Left ventricle myocardium superior (tissue), 1 donor: ENCODE results near the gene TMEM151B. TPM values are rescaled to one million over a fixed set of nuclear protein-coding genes. Genes with fewer than 3 reads are reported as not detected.

Experiments
- ATAC-seq: fragments of 200-7000 bp; cut with Tn5 transposase; one replicate; pipeline ENCODE4 v1.9.1; 2020; ENCODE audit warnings: mild to moderate bottlenecking, moderate library complexity
- DNase-seq: peaks from one replicate; pipeline ENCODE4 v3.0.0-alpha.2; 2020
- intact Hi-C: fragments of 100-400 bp; cut with micrococcal nuclease; formaldehyde crosslinking; loops from one replicate; pipeline ENCODE4 v1.11.0; 2022
- total RNA-seq: library from RNA; stranded (reverse); fragmentation: NEBNext Ultra II Directional; extraction: Animal tissue kit (Norgen Biotek cat#: 25700); gene quantifications from one replicate; pipeline ENCODE4 v1.2.1, GENCODE V29; 2021
- donor health status: DM: no; HTN: yes; CAD: no; lungs with severe emphysema.

TMEM151B gene
- total RNA-seq, 1 donor from 2014 or later = not detected

DNA sequence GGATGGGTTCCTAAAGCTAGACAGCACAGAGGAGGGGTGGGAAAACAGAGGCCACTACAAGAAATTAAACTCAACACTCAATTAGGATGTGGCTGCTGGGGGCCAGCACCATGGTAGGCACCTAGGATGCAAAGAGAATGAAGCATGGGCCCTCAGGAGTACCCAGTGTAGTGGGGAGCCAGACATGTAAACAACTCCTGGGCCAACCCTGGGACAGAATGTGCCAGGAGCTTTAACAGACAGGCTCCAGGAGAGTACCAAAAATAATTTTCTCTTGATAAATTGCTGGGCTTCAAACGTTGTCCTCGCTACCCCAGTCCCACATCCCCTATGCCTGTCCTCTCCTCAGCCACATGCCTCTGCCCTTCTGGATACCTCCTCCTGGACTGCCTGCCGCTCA, 1.7 kb downstream of the TMEM151B start:
- ATAC-seq = no peak
- intact Hi-C loops = no loop called here
- no peak for DNase-seq

DNA sequence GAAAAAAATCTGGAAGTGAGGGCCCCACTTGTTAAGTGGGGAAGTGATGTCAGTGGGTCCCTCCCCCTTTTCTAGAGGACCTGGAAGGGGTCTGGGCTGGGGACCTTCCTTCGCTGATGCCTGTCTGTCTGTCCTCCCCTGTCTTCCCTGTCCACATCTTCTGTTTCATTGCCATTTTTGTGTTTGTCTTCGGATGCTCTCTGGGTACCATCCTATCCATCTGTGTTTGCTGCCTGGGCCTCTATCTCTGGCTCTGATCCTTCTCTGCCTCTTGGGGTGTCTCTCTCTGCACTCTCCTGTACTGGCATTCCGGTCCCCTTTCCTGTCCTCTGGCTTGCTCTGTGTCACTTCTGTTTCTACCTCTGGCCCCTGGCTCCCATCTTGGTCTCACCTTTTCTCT, 2.3 kb downstream of the TMEM151B start:
- ATAC-seq (no peak), DNase-seq (no peak)
- intact Hi-C loops = no loop called here

DNA sequence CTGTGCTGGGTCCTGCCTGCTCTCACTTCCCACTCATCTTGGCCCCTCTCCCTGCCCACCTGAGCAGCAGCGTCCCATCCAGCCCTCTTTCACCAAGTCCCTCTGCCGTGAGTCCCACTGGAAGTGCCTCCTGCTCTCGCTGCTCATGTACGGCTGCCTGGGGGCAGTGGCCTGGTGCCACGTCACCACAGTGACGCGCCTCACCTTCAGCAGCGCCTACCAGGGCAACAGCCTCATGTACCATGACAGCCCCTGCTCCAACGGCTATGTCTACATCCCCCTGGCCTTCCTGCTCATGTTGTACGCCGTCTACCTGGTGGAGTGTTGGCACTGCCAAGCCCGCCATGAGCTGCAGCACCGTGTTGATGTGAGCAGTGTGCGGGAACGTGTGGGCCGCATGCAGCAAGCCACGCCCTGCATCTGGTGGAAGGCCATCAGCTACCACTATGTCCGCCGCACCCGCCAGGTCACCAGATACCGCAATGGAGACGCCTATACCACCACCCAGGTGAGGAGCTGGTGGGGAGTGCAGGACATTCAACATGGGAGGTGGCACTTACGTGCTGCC, 2.8 kb downstream of the TMEM151B start:
- DNase-seq = no peak
- intact Hi-C loops = no loop called here
- no peak for ATAC-seq

DNA sequence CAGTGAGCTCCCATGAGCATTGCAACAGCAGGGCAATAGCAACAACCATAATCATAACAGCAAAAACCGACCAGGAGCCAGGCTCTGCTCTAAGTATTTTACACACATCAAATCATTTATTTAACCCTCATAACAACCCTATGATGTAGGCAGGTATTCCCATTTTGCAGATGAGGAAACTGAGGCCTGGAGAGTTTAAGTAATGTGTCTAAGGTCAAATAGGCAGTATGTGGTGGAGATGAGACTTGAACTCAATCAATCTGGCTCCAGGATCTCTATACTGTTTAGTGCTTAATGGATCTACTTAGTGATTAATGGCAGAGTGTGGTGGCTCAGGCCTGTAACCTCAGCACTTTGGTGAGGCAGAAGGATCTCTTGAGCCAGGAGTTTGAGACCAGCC, 3.4 kb downstream of the TMEM151B start:
- intact Hi-C loops = no loop called here
- DNase-seq = no peak
- ATAC-seq = no peak

DNA sequence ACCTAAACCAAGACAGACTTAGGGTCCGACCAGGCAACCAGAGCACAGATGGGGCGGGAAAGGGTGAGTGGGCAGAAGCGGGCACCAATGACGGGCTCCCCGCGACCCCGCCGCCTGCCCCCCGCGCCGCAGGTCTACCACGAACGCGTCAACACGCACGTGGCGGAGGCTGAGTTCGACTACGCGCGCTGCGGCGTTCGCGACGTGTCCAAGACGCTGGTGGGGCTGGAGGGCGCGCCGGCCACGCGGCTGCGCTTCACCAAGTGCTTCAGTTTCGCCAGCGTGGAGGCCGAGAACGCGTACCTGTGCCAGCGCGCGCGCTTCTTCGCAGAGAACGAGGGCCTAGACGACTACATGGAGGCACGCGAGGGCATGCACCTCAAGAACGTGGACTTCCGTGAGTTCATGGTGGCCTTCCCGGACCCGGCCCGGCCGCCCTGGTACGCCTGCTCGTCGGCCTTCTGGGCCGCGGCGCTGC, 5.1 kb downstream of the TMEM151B start:
- DNase-seq (no peak), ATAC-seq (no peak)
- intact Hi-C loops = no loop called here

DNA sequence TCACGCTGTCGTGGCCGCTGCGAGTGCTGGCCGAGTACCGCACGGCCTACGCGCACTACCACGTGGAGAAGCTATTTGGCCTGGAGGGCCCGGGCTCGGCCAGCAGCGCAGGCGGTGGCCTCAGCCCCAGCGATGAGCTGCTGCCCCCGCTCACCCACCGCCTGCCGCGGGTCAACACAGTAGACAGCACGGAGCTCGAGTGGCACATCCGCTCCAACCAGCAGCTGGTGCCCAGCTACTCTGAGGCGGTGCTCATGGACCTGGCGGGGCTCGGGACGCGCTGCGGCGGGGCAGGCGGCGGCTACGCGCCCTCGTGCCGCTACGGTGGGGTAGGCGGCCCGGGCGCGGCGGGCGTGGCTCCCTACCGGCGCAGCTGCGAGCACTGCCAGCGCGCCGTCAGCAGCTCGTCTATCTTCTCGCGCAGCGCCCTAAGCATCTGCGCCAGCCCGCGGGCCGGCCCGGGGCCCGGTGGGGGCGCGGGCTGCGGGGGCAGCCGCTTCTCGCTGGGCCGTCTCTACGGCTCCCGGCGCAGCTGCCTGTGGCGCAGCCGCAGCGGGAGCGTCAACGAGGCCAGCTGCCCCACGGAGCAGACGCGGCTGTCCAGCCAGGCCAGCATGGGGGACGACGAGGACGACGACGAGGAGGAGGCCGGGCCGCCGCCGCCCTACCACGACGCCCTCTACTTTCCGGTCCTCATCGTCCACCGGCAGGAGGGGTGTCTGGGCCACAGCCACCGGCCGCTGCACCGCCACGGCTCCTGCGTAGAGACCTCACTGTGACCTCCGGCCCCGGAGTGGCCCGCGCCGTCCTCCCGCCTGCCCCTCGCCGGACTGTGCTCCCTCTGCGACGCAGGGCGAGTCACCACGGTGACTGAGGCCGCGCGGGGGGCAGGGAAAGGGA, 5.7 kb downstream of the TMEM151B start:
- peak; percentile 49 for DNase-seq
- intact Hi-C loops = no loop called here
- ATAC-seq = peak; percentile 75

DNA sequence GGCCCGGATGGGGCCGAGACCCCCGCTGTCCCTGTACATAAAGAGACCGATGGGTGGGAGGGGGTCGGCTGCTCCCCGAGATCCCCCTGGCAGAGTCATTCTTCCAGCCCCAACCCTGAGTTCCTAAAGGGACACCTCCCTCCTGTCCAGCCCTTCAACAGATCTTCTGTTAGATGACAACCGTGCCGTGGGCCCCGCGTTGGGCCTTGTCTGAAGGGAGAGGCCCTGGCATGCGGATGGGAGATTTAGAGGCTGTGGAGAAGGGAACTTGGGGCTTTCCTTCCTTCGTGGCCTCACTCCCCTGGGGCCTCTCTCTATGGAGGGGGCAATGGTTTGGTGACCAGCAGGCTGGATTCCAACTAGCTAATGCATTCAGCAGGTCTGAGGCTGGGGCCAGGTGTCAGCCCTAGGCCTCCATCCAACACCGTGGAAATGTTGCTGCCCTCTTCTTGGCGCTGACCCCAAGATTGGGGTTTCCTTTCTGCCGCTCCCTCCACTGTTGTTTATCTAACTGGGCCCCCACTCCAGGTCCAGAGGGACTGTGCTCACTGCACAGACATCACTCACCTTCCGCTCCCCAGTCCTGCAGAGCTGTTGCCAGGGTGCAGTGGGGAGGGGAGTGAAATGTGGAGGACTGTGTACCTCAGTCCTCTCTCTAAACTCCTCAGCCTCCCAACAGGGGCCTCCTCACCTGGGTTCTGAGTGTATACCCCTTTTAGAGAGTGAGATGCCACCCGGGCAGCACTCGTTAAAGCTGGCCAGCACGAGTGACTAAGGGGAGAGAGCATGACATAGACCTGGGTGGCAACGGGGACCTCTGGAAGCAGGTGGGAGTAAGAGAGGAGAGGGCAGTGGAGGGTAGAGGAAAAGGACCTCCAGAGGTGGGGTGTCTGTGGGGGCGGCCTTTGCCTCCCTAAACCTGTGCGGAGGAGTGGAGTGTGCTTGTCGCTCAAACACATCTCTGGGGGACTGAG, 6.7 kb downstream of the TMEM151B start:
- intact Hi-C loops = no loop called here
- ATAC-seq (no peak), DNase-seq (no peak)

DNA sequence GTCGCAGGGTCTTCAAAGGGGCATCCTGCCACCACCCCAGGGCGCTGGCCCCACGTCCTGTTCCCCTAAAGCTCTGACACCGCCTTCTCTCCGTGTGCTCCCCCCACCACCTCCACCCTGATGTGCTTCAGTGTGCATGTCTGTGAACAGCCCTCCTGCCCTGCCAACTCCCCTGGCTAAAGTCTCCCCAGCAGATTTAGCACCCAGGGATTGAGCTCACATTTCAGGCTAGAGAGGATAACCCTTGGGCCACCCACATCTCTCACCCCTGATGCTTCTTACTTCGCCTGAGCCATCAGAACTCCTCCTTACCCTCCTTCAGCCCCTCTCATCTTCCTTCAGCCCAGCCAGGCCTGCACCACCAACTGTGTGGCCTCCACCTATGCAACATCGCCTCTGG, 7.5 kb downstream of the TMEM151B start:
- ATAC-seq (no peak), DNase-seq (no peak)
- intact Hi-C loops = no loop called here

DNA sequence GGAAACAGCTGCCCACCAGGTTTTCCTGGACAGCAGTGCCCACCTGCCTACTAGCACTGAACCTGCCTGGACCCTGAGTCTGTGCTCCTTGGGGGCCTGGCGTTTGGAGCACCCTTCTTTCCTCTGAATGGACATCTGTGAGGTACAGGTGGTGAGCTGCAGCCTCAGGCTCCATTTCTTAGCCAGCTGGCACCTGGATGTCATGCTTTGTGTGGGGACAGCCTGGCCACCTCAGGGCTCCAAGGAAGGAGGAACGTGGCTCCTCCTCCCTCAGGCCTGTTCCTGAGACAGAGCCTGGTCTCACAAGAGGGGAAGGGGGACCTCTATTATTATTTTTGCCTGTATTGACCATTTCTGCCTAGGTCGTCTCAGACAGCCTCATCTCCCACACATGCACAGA, 8.1 kb downstream of the TMEM151B start:
- intact Hi-C loops = no loop called here
- no peak for DNase-seq
- no peak for ATAC-seq

DNA sequence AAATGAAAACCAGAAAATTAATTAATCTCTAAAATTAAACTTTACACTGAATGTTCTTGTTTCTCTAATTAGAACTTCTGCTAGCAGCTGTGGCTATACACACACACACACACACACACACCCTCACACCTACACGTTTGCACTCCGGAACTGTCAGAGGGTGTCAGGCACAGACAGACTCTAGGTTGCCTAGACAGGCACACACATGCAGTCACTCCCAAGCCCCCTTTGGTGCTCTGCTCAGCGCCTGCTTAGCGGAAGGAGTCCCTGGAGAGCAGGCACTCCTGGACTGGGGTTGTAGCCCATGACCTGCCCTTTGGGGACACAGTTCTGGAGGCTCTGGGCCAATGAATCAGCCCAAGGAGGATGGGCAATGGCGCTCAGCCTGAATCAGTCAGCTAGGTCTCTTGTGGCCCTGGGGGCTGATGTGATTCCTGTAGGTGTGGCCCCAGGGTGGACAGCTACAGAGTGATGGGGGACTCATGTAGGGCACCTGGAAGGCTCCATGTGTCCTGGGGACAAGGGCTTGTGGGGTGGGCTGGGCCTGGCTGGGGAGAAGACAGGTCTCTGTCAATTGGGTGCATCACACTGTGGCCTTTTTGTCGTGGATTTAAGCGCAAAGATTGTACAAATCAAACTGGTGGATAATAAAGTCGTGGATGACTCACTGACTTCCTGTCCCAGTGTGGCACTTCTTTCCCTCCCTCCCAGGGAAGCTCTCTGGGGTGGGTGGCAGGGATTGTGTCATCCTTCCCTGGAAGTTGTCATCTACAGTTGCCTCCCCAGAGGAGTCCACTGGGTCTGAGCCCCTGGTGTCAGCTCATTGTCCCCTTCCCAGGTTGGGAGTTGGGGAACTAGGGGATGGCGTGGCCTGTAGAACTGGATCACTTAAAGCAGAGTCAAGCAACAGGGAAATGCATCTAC, 8.8 kb downstream of the TMEM151B start:
- ATAC-seq (no peak), DNase-seq (no peak)
- intact Hi-C loops = no loop called here

DNA sequence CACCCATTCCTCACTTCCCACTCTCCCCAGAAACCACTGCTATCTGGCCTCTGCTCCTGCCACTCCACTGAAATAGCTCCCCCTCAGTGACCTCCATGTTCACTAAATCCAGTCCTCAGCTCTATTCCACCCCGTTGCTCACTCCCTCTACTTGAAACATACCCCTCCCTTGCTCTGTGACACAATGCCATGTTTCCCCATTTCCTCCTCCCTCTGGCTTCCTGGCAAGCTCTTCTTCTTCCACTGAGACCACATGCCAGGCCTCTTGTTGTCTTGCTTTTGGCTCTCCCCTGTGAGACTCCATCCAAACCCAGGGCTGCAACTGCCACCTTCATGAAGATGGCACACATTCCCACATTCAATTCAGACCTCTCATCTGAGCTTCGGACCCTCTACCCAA, 13.9 kb downstream of the TMEM151B start:
- intact Hi-C loops = no loop called here
- no peak for ATAC-seq

DNA sequence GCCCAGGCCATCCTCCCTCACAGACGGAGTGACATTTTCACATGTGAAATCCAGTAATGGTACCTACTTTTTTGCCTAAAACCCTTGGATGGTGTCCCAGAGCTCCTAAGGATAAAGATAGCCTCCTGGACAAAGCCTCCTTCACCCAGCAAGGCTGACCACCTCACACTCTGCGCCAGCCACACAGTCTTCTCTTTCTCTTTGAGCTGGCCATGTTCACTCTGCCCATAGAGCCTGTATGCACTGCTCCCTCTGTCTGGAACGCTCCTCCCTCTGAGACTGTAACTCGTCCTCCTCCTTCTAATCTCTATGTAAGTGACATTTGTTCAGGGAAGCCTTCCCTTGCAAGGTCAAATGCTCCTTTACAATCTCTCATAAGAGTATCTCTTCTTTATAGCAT, 14.6 kb downstream of the TMEM151B start:
- intact Hi-C loops = no loop called here
- DNase-seq (no peak), ATAC-seq (no peak)

More for the DNA sequence above, 13.9 kb downstream of the TMEM151B start:
- no peak for DNase-seq

DNA sequence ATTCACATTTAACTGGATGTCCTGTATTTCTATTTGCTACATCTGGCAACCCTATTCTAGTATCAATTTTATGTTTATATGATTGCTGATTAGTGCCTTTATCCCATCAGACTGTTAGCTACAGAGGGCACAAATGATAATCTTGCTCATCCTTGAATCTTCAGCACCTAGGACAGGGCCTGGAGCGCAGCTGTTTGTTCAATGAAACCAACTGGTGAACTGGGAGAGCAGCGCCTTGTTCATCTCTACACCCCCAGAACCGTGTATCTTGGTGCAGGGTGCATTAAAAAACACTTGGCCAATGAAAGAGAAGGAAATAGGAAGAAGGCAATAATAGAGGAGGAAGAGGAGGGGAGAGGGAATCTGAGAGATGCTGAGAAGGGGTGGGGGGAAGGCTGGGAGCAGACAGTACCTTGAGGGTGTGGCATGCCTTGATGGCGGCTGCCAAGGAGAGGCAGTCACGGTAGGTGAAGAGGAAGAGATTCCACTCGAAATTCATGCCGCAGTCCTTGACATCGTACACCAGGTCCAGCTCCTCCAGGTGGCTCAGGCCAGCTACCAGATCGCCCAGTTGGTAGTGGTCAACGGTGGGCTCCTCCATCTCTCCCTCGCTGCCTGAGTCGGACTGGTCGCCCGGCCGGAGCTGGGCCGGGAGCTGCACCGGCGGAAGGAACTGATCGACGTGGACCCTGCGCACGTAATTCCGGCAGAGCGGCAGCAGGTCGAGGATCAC, 15.5 kb downstream of the TMEM151B start:
- intact Hi-C loops = no loop called here
- peak; percentile 15 for DNase-seq
- no peak for ATAC-seq

DNA sequence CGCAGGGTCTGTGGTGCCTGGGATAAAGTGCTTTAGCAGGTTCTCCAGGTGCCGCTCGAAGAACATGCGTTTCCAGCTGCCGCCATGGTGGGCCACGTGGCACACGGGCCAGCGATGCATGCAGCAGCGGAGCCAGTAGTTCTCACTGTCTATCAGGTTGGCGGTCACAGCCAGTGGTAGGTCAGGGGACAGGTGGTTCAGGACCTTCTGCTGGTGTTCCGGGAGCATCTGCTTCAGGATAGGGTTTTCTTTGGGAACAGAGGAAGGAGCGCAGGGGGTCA, 16.0 kb downstream of the TMEM151B start:
- DNase-seq = no peak
- intact Hi-C loops = no loop called here
- ATAC-seq = no peak

DNA sequence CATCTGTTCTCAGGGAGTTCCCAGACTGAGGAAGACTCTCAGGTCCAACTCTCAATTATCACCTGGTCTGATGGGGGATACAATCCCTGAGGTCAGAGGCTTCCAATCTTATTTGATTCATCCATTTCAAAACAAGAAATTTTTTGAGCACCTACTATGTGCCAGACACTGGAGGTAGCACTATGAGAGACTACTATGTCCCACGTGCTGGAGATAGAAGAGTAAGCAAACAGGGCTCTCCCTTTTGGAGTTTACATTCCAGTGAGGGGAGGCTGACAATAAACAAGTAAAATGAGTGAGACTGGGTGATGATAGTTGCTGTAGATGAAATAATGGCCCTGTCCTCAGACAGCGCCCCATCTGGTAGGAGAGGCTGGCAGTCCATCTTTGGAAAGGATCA, 16.5 kb downstream of the TMEM151B start:
- intact Hi-C loops = no loop called here
- no peak for ATAC-seq
- DNase-seq = no peak

DNA sequence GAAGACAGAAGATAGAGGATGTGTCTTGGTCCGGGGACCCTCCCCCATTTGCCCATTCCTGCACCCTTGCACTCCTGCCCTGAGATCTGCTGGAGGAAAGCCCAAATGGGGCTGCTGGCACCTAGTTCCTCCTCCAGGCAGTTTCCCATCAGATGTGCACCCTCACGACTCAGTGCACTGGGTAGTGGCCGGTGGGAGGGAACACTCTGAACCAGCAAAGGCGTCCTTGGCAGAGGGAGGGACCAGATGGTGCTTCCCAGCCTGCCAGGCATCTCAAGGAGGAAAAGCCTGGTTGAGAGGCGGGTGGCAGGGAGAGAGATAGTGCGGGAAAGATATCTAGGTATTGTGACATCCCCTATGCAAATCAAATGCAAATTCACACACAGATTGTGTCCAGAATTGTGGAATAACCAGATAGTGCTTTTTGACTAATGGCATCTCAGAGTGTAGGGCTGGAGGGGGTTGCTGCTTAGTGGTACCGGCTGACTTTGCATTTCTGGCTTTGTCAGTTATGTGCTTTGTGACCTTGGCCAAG, 19.5 kb downstream of the TMEM151B start:
- intact Hi-C loops = no loop called here
- peak; percentile 1 for DNase-seq
- no peak for ATAC-seq

DNA sequence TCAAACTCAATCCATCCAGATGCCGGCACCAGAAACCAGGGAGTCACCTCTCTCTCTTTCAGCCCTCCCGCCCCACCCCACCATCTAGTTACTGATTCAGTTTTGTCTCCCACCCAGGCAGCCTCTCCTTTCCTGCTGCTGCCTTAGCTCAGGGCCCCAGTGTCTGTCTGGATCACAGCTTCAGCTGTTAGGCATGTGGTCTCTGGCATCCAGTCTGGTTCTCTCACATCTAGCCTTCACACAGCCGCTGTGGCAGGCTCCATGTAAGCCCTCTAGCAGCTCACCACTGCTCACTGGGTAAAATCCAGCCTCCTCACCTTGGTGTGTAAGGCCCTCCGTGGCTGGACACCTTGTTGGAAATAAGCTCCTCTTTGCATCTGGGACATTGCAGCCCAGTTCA, 21.6 kb downstream of the TMEM151B start:
- ATAC-seq (no peak), DNase-seq (no peak)

More for the DNA sequence above, 21.6 kb downstream of the TMEM151B start:
- intact Hi-C loops = no loop called here
